GM18868 (cell line): ENCODE measurements around the gene HSPA4.
"Not testable (repeated sequence)": the region's sequence is repeated elsewhere in the genome, so short reads cannot be mapped to it uniquely, and the experiment has no call there.

Experiments used
- ATAC-seq: cut with Tn5 transposase; IDR thresholded peaks from one replicate; pipeline ENCODE4 v1.9.1; 2021; ENCODE audit warnings: mild to moderate bottlenecking, moderate library complexity; ENCODE audit not compliant: unreplicated experiment

HSPA4 gene

GRCh38 chr5:133121611-133122150, 69.9 kb downstream of the HSPA4 start:
- ATAC-seq, result no peak

- ATAC-seq, result no peak
Measured at GRCh38 chr5:133122711-133123110, 70.9 kb downstream of the HSPA4 start.

- ATAC-seq, result peak; percentile 63
Measured at GRCh38 chr5:133123297-133123696, 71.5 kb downstream of the HSPA4 start.

DNA sequence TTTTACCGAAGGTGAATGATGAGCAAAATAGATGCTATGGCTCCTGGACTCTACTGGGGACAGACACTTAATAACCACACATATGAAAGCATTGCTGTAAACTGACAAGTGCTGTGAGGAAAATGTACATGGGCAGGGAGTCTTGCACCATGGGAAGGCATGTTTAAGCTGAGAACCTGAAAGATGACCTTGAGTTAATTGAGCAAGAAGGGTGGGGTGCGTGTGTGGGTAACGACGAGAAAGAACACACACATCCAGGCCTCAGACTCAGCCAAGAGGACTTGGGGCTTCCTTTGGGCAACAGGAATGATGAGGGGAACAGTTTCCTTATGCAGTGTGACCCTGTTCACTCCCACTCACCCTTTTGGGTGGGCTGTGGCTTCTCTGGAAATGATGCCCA, 73.1 kb downstream of the HSPA4 start:
- no peak for ATAC-seq

DNA sequence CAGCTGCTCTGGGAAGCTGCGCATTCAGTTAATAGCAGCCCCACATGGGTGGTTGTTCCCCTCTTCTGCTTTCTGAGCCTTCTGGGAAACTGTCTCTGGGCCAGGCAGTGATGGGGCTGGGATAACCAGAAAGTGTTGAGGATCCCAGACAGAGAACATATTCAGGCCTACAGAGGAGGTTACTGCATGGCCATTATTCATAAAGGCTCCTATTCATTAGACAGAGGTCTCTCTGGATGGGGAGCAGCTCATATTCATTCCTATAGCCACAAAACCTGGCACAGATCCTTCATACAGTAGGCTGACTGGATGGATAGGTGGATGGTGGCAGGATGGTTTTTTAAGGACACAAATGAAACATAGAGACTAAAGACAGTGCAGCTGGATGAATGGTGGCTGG, 76.3 kb downstream of the HSPA4 start:
- no peak for ATAC-seq

- no peak for ATAC-seq
Measured at GRCh38 chr5:133129289-133129688, 77.5 kb downstream of the HSPA4 start.

GRCh38 chr5:133129950-133130349, 78.1 kb downstream of the HSPA4 start:
- ATAC-seq, result no peak

GRCh38 chr5:133130387-133131118, 78.7 kb downstream of the HSPA4 start:
- ATAC-seq, result no peak

DNA sequence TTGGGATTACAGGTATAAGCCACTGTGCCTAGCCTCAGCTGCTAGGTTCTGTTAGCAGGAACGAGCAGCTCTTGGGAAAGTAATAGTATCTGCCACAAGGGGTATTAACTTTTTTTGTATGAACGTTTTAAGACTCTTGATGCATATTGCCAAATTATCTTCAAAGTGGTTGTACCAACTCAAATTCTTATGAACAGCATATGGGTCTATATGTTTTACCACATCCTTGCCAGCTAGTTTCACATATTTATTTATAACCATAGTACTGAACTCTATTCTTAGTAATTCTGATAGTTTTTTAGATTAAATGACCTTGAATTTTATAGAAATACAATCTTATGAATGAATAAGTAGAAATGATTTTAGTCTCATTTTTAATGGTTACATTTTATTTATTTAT, 80.9 kb downstream of the HSPA4 start:
- no peak for ATAC-seq

- ATAC-seq, result not testable (repeated sequence)
Measured at GRCh38 chr5:133133241-133133640, 81.4 kb downstream of the HSPA4 start.

DNA sequence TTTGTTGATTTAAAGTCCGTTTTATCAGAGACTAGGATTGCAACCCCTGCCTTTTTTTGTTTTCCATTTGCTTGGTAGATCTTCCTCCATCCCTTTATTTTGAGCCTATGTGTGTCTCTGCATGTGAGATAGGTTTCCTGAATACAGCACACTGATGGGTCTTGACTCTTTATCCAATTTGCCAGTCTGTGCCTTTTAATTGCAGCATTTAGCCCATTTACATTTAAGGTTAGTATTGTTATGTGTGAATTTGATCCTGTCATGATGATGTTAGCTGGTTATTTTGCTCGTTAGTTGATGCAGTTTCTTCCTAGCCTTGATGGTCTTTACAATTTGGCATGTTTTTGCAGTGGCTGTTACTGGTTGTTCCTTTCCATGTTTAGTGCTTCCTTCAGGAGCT, 85.1 kb downstream of the HSPA4 start:
- not testable (repeated sequence) for ATAC-seq

DNA sequence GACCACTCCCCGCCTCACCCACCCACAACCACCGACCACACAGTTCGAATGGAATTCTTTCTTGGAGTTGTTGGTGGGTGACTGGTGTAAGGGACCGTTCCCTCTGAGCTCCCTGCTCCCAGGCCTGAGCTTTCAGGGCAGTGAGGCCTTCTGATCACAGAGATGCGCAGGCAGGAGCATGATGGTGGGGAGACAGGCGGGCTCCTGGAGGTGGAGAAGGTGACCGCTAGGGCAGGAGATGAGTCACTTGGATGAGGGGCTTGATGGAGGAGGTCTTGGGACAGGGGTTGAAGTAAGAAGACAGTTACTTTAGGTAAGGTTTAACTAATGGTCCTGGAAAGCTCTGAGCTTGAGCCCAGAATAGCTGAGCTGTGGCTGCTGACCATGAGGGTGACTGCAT, 88.5 kb downstream of the HSPA4 start:
- no peak for ATAC-seq

DNA sequence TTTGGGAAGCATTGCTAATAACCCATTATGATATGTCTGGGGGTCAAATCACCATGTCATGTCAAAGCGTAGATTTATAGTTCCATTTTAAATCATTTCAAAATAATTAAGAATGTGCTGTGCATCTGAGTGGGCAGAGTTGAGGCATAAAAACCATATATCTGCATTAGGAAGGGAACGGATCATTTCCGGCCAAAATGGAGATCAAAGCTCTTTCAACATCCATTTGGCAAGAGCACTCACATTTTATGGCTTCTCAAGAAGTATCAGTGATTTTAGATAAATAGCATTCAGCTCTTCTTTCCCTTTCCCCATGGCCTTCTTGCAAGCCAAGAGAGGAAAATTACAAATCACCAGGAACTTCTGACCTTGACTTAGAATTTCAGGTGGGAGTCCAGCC, 89.9 kb downstream of the HSPA4 start:
- ATAC-seq, result no peak

DNA sequence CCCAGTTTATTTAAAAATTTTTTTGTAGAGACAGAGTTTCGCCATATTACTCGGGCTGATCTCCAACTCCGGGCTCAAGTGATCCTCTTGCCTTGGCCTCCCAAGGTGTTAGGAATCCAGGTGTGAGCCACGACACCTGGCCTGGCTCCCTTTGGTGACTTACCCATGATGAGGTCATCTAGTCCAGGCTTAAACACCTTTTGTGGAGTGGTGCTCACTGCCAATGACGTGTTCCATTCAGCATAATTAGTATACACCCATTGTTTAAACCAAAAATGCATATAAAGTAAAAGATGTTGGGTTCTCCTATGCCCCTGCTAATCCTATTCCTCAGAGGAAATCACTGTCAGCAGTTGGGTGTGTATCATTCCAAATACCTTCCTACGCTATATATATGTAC, 91.0 kb downstream of the HSPA4 start:
- no peak for ATAC-seq

DNA sequence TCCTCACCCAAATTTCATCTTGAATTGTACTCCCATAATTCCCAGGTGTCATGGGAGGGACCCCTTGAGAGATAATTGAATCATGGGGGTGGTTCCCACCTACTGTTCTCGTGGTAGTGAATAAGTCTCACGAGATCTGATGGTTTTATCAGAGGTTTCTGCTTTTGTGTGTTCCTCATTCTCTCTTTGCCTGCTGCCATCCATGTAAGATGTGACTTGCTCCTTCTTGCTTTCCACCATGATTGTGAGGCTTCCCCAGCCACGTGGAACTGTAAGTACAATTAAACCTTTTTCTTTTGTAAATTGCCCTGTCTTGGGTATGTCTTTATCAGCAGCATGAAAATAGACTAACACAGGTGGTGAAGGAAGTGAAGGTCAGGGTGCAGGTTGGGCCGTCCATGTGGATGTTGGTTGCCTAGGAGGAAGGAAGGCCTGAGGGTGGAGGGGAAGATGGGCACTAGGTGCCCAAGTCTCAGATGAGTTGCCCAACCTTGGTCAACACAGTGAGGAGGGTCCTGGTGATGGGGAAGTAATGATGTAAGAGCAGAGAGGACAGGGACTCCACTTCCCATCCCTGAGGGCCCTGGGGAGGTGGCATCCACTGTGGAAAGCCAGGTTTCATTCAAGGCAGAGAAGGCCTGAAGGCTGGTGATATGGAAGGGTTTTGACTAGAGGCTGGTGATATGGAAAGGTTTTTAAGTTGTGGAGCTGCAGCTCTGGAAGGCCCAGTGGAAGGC, 92.6 kb downstream of the HSPA4 start:
- no peak for ATAC-seq

- no peak for ATAC-seq
Measured at GRCh38 chr5:133145436-133146170, 93.8 kb downstream of the HSPA4 start.

DNA sequence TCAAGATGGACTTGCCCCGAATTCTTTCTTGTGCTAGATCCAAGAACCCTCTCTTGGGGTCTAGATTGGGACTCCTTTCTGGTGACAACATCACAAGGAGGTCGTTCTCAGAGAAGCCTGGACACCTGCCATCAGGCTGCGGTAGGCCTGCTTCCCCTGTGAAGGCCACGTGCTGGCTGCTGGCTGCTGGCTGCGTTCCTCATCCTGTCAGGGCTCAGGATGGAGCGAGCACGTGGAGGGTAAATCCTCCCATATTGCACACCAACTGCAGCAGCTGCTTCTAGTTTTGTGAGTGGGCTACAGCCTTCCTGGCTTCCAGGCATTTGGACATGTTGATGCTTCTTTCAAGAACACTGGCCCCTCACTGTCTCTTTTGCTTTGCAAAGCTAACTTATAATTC, 95.6 kb downstream of the HSPA4 start:
- no peak for ATAC-seq

- no peak for ATAC-seq
Measured at GRCh38 chr5:133147815-133148567, 96.2 kb downstream of the HSPA4 start.

DNA sequence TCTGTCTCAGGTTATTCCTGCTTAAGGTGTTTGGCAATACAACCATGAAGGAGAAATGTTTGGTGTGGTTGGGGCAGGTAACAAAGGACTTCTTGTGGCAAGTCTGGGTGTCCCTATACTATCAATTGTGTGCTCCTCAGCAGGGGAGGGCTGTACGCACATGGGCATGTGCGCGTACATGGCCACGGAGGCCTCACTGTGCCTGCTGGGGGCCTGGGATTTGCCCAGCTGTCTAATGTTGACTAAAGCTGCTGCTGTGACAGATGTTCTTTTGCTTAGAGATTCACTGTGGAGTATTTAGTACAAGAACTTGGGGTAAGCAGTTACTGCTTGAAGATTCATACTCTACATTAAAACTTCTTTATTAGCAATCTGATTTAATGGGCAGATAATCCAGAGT, 97.5 kb downstream of the HSPA4 start:
- ATAC-seq, result no peak

DNA sequence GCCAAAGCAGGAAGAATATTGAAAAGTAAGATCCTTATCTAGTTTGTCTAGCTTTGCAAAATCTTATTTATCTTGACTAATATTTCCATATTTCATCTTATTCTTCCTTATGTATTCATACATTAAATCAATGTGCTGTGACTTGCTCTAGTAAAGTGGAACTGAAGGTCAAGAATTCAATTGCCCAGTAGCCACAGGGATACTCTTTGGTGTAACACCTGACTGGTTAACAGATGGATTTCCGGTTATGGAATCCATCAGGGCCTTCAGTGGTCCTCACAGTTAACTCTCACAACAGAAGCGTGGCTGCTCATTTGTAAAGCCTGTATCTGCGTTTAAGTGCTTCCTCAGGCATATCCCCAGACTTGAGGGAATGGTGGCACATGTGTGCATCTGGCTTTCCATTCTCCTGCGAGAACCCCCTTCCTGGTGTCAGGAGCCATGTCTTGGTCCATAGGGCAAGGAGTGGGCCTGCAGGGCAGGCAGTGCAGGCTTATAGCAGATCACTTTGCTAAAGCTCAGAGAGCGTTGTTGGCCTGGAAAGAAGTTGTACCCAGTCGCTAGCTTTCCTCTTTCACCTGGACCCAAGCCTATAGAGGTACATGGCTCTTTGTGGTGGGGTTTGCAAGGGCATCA, 99.2 kb downstream of the HSPA4 start:
- ATAC-seq, result no peak
